Liver (tissue), 9 donors: Measurements from ENCODE around the gene KIF6. TPM values are rescaled to one million over a fixed set of nuclear protein-coding genes. Genes with fewer than 3 reads are reported as not detected.

Source experiments
- DNase-seq: peaks from one replicate; pipeline ENCODE4 v3.0.0-alpha.2; 2017; ENCODE audit warnings: low spot score
- H3K27ac ChIP-seq, 2 donors: one replicate each; pipeline ENCODE4 v1.7.0; 2013; ENCODE audit warnings: inconsistent platforms in 2 of 2, low read length in 2 of 2, control low read depth in 1 of 2, low read depth in 1 of 2, mild to moderate bottlenecking in 1 of 2
- H3K27me3 ChIP-seq, 4 donors: one replicate each; pipeline versions ENCODE4 v1.6.1 to v1.7.0; 2013; ENCODE audit warnings: low read length in 3 of 4, inconsistent platforms in 1 of 4, mild to moderate bottlenecking in 1 of 4, moderate library complexity in 1 of 4; ENCODE audit not compliant: control insufficient read depth in 4 of 4, insufficient read depth in 4 of 4
- H3K36me3 ChIP-seq, 4 donors: one replicate each; pipeline versions ENCODE4 v1.6.1 to v1.7.0; 2013; ENCODE audit warnings: low read length in 3 of 4, mild to moderate bottlenecking in 3 of 4, low read depth in 1 of 4, moderate library complexity in 1 of 4; ENCODE audit not compliant: control insufficient read depth in 4 of 4, insufficient read depth in 3 of 4
- H3K4me1 ChIP-seq, 4 donors: one replicate each; pipeline versions ENCODE4 v1.6.1 to v1.7.0; 2013; ENCODE audit warnings: low read length in 3 of 4, mild to moderate bottlenecking in 3 of 4, moderate library complexity in 1 of 4; ENCODE audit not compliant: control insufficient read depth in 4 of 4, insufficient read depth in 4 of 4
- H3K4me3 ChIP-seq, 3 donors: one replicate each; pipeline versions ENCODE4 v1.6.1 to v1.7.0; 2013; ENCODE audit warnings: low read length in 3 of 3, control low read depth in 1 of 3, low read depth in 1 of 3, mild to moderate bottlenecking in 1 of 3
- H3K9ac ChIP-seq, 2 donors: one replicate each; pipeline ENCODE4 v1.7.0; 2013; ENCODE audit warnings: low read length in 2 of 2, mild to moderate bottlenecking in 2 of 2, moderate library complexity in 2 of 2, control low read depth in 1 of 2, low read depth in 1 of 2
- H3K9me3 ChIP-seq, 4 donors: one replicate each; pipeline versions ENCODE4 v1.6.1 to v1.7.0; 2013; ENCODE audit warnings: low read length in 3 of 4; ENCODE audit not compliant: control insufficient read depth in 4 of 4
- CTCF ChIP-seq: fragments of 150-350 bp; IDR thresholded peaks from 2 replicates; pipeline ENCODE4 v1.5.1; 2017; ENCODE audit warnings: improper control_type of control experiment, low read depth, low read length; ENCODE audit not compliant: missing input control
- EGR1 ChIP-seq, 2 donors: IDR thresholded peaks; 2 replicates each; pipeline ENCODE4 v1.6.1; 2016 to 2018; ENCODE audit warnings: antibody characterized with exemption in 2 of 2, low read depth in 2 of 2
- FOXA2 ChIP-seq: IDR thresholded peaks from 2 replicates; pipeline ENCODE4 v1.6.1; 2016; ENCODE audit warnings: antibody characterized with exemption
- GABPA ChIP-seq, 2 donors: IDR thresholded peaks in 1 of 2; conservative IDR thresholded peaks in 1 of 2; 2 replicates each; pipeline ENCODE4 v1.6.1; 2016; ENCODE audit warnings: antibody characterized with exemption in 2 of 2, mild to moderate bottlenecking in 1 of 2, moderate library complexity in 1 of 2
- HNF4A ChIP-seq, 2 donors: conservative IDR thresholded peaks; 2 replicates each; pipeline ENCODE4 v1.6.1; 2016; ENCODE audit warnings: antibody characterized with exemption in 2 of 2, mild to moderate bottlenecking in 2 of 2
- HNF4G ChIP-seq: IDR thresholded peaks from 2 replicates; pipeline ENCODE4 v1.6.1; 2016; ENCODE audit warnings: antibody characterized with exemption
- JUND ChIP-seq, 2 donors: IDR thresholded peaks; 2 replicates each; pipeline ENCODE4 v1.6.1; 2016; ENCODE audit warnings: antibody characterized with exemption in 2 of 2
- NR2F2 ChIP-seq: IDR thresholded peaks from 2 replicates; pipeline ENCODE4 v1.6.1; 2016; ENCODE audit warnings: antibody characterized with exemption
- REST ChIP-seq: IDR thresholded peaks from 2 replicates; pipeline ENCODE4 v1.6.1; 2016; ENCODE audit warnings: antibody characterized with exemption, mild to moderate bottlenecking
- RXRA ChIP-seq, 2 donors: IDR thresholded peaks; 2 replicates each; pipeline ENCODE4 v1.6.1; 2017 to 2018; ENCODE audit warnings: antibody characterized with exemption in 2 of 2, mild to moderate bottlenecking in 1 of 2
- SP1 ChIP-seq: IDR thresholded peaks from 2 replicates; pipeline ENCODE4 v1.6.1; 2018; ENCODE audit warnings: antibody characterized with exemption, mild to moderate bottlenecking
- TAF1 ChIP-seq: conservative IDR thresholded peaks from 2 replicates; pipeline ENCODE4 v1.6.1; 2016; ENCODE audit warnings: antibody characterized with exemption, mild to moderate bottlenecking
- YY1 ChIP-seq: IDR thresholded peaks from 2 replicates; pipeline ENCODE4 v1.6.1; 2016; ENCODE audit warnings: antibody characterized with exemption, mild to moderate bottlenecking
- WGBS: extraction: QIAGEN DNeasy Blood & Tissue Kit; methylation state at CpG from one replicate; pipeline ENCODE4 v1.1.7; 2013; 5-methylcytosine and 5-hydroxymethylcytosine counted together
- polyA plus RNA-seq, 2 donors: library from polyadenylated mRNA; stranded (reverse) in 1 of 2; unstranded in 1 of 2; fragments of 200-250 nt in 1 of 2; fragments of >200 nt in 1 of 2; fragmentation: Nextera tagmentation in 1 of 2; extraction: Ambion mirVana in 1 of 2; gene quantifications; one replicate each; pipeline versions ENCODE4 v1.2.1 to v1.2.3, GENCODE V29; 2013 to 2015
- total RNA-seq, 2 donors: library from RNA; depleted of rRNA; stranded (reverse); fragments of >200 nt; gene quantifications; one replicate each; pipeline ENCODE4 v1.2.3, GENCODE V29; 2014
- TF ChIP-seq, protein P1 (sequence below): IDR thresholded peaks from 2 replicates; pipeline ENCODE4 v1.6.1; 2016; ENCODE audit warnings: antibody characterized with exemption
- TF ChIP-seq, protein P2 (sequence below): IDR thresholded peaks from 2 replicates; pipeline ENCODE4 v1.6.1; 2016; ENCODE audit warnings: antibody characterized with exemption
- TF ChIP-seq, protein P3 (sequence below): IDR thresholded peaks from 2 replicates; pipeline ENCODE4 v1.6.1; 2016; ENCODE audit warnings: antibody characterized with exemption
- donor health status: healthy.
- donor health status: healthy.
- donor health status: healthy.
- donor health status: healthy.
- donor health status: healthy.

Gene KIF6
- total and polyA plus RNA-seq, 4 donors: 0.17 to 7.5 (median 0.29) TPM

GRCh38 chr6:39558079-39558478 lies 167.1 kb downstream of the KIF6 start (continued):
- TF ChIP-seq, protein P1, sequence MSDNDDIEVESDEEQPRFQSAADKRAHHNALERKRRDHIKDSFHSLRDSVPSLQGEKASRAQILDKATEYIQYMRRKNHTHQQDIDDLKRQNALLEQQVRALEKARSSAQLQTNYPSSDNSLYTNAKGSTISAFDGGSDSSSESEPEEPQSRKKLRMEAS: no peak

GRCh38 chr6:39555136-39555535 lies 170.1 kb downstream of the KIF6 start:
- DNase-seq: no peak
- Histone ChIP-seq H3K4me1 (peaks cover 0 to 6% (median 0%) of the 10 kb centered on the region in 4 donors), H3K9ac (no peak overlapping the region), H3K27ac (no peak overlapping the region), H3K27me3 (no peaks in the 10 kb centered on the region), H3K4me3 (no peak overlapping the region), H3K9me3 (no peaks in the 10 kb centered on the region), H3K36me3 (no peaks in the 10 kb centered on the region)
- WGBS: 93% methylated on average over 3 of the region's 3 CpGs
- no peak for TF ChIP-seq RXRA (IDR thresholded peaks at IDR 0.05)
- TF ChIP-seq, protein P2, sequence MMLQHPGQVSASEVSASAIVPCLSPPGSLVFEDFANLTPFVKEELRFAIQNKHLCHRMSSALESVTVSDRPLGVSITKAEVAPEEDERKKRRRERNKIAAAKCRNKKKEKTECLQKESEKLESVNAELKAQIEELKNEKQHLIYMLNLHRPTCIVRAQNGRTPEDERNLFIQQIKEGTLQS: no peak
- no peak for TF ChIP-seq JUND (IDR thresholded peaks at IDR 0.05)
- no peak for TF ChIP-seq TAF1
- TF ChIP-seq, protein P3, sequence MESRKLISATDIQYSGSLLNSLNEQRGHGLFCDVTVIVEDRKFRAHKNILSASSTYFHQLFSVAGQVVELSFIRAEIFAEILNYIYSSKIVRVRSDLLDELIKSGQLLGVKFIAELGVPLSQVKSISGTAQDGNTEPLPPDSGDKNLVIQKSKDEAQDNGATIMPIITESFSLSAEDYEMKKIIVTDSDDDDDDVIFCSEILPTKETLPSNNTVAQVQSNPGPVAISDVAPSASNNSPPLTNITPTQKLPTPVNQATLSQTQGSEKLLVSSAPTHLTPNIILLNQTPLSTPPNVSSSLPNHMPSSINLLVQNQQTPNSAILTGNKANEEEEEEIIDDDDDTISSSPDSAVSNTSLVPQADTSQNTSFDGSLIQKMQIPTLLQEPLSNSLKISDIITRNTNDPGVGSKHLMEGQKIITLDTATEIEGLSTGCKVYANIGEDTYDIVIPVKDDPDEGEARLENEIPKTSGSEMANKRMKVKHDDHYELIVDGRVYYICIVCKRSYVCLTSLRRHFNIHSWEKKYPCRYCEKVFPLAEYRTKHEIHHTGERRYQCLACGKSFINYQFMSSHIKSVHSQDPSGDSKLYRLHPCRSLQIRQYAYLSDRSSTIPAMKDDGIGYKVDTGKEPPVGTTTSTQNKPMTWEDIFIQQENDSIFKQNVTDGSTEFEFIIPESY: no peak
- no peak for TF ChIP-seq HNF4G
- TF ChIP-seq SP1: no peak
- no peak for TF ChIP-seq GABPA (IDR thresholded peaks at IDR 0.05 in 1 of 2, conservative IDR thresholded peaks at IDR 0.05 in 1 of 2)
- TF ChIP-seq EGR1 (IDR thresholded peaks at IDR 0.05; ENCODE audit: low read depth in 2 of 2): no peak
- no peak for TF ChIP-seq HNF4A (conservative IDR thresholded peaks at IDR 0.05)
- no peak for TF ChIP-seq CTCF
- TF ChIP-seq NR2F2: no peak
- TF ChIP-seq FOXA2: no peak
- TF ChIP-seq, protein P1: no peak
- TF ChIP-seq YY1: no peak
- no peak for TF ChIP-seq REST
